ENCODE data around the gene PDLIM1. TPM values are rescaled to one million over a fixed set of nuclear protein-coding genes. Genes with fewer than 3 reads are reported as not detected.

The PDLIM1 gene
- total and polyA plus RNA-seq, 2 of the 13 experiments (the other 11 are each of a cell fraction or from before 2014, with no cell fraction given) = 119 to 123 TPM

- in situ Hi-C loops (cut with HindIII; ENCODE audit: extremely low pct_ligation_motif_present, low pct_unique_long_range_greater_than_20kb) (loop anchor here (5.0 kb wide), 1 partner anchor 46 kb away; no protein-coding TSS in a partner anchor), intact Hi-C loops (cut with micrococcal nuclease; ENCODE audit: unreplicated experiment) (loop anchor here (5.0 kb wide), 1 partner anchor 54 kb away; no protein-coding TSS in a partner anchor)
- no peaks in the 10 kb centered on the region for H3K27me3 ChIP-seq (ENCODE audit: control insufficient read depth in 1 of 2, insufficient read depth in 2 of 2, low read length in 2 of 2)
- no peak overlapping the region for H3K4me3 ChIP-seq (replicated peaks in 1 of 3; ENCODE audit: insufficient read depth in 1 of 3, low read depth in 2 of 3, low read length in 3 of 3)
- DNase-seq (ENCODE audit: low spot score) (no peak), ATAC-seq (no peak), FAIRE-seq (no peak)
- H3K4me1 ChIP-seq (ENCODE audit: insufficient read depth, low read length) = peaks cover 28% of the 10 kb centered on the region
- no peak overlapping the region for H3K27ac ChIP-seq (ENCODE audit: extremely low read length, insufficient read depth, low read length)
- H3K4me2 ChIP-seq (ENCODE audit: low read depth, low read length) = no peak overlapping the region
- no peaks in the 10 kb centered on the region; the same call in 1 of the 2 replicates for H4K20me1 ChIP-seq (ENCODE audit: insufficient read depth, low read length)
- BruUV-seq (replicated peaks) = no TSS peak
- no peak overlapping the region for H2AFZ ChIP-seq (ENCODE audit: low read length)
- no peaks in the 10 kb centered on the region for H3K9me3 ChIP-seq (ENCODE audit: low read length)
- CTCF ChIA-PET (ENCODE audit: low intra/inter-chr PET ratio, low total read pairs) = no interaction called here
- no peak overlapping the region for H3K9ac ChIP-seq (ENCODE audit: insufficient read depth, low read depth, low read length)
- H3K79me2 ChIP-seq (ENCODE audit: insufficient read depth, low read length) = peaks cover 20% of the 10 kb centered on the region
- H3K36me3 ChIP-seq (replicated peaks in 1 of 2; ENCODE audit: control insufficient read depth in 1 of 2, insufficient read depth in 2 of 2, low read length in 2 of 2) = no peaks in the 10 kb centered on the region
- 87% methylated on average over 3 of the region's 3 CpGs for WGBS (ENCODE audit: low lambda C conversion rate)
- no peak for TF ChIP-seq ZNF512B (CRISPR knock-in tag; IDR thresholded peaks at IDR 0.05; ENCODE audit: borderline replicate concordance)
- no peak for TF ChIP-seq HHEX (CRISPR knock-in tag; IDR thresholded peaks at IDR 0.05)
- TF ChIP-seq SAFB2 (CRISPR knock-in tag; IDR thresholded peaks at IDR 0.05; ENCODE audit: borderline replicate concordance, low read depth) = no peak
- no peak for TF ChIP-seq KLF15 (CRISPR knock-in tag; IDR thresholded peaks at IDR 0.05; ENCODE audit: borderline replicate concordance)
- TF ChIP-seq ZNF598 (CRISPR knock-in tag; IDR thresholded peaks at IDR 0.05; ENCODE audit: borderline replicate concordance) = no peak
- no peak for TF ChIP-seq ZNF768 (CRISPR knock-in tag; IDR thresholded peaks at IDR 0.05)
- TF ChIP-seq ARID5B (CRISPR knock-in tag; IDR thresholded peaks at IDR 0.05) = no peak
- TF ChIP-seq BCL6 (CRISPR knock-in tag; IDR thresholded peaks at IDR 0.05) = no peak
- TF ChIP-seq ZFP90 (CRISPR knock-in tag; IDR thresholded peaks at IDR 0.05; ENCODE audit: borderline replicate concordance) = no peak
- TF ChIP-seq ZNF678 (CRISPR knock-in tag; IDR thresholded peaks at IDR 0.05) = no peak
- TF ChIP-seq NR3C1 (CRISPR knock-in tag; IDR thresholded peaks at IDR 0.05) = no peak
- TF ChIP-seq CEBPB (IDR thresholded peaks at IDR 0.05; ENCODE audit: borderline replicate concordance, low read depth, low read length) = no peak
- no peak for TF ChIP-seq FOSL1 (CRISPR knock-in tag; IDR thresholded peaks at IDR 0.05; ENCODE audit: borderline replicate concordance)
- TF ChIP-seq ZBTB25 (CRISPR knock-in tag; IDR thresholded peaks at IDR 0.05) = no peak
- no peak for TF ChIP-seq GATA4 (IDR thresholded peaks at IDR 0.05; ENCODE audit: borderline replicate concordance, low read depth)
- TF ChIP-seq ZFX (CRISPR knock-in tag; IDR thresholded peaks at IDR 0.05; ENCODE audit: low read depth) = no peak
- TF ChIP-seq NFYB (CRISPR knock-in tag; IDR thresholded peaks at IDR 0.05) = no peak
- TF ChIP-seq CBX1 (IDR thresholded peaks at IDR 0.05; ENCODE audit: low read depth) = no peak
- POLR2A ChIA-PET = no interaction called here
Observed at GRCh38 chr10:95293631-95294030, 2.8 kb upstream of the PDLIM1 start.
